Hepatocyte (in vitro differentiated cells): ENCODE measurements around the gene CNTNAP2. TPM values are rescaled to one million over a fixed set of nuclear protein-coding genes. Genes with fewer than 3 reads are reported as not detected.
"Not testable (repeated sequence)": the region's sequence is repeated elsewhere in the genome, so short reads cannot be mapped to it uniquely, and the experiment has no call there.

Source experiments
- DNase-seq: peaks from one replicate; pipeline ENCODE4 v3.0.0-alpha.2; 2016; ENCODE audit warnings: low spot score
- H2AFZ ChIP-seq: fragments of 200-600 bp; sonication (generic); 2 replicates; pipeline ENCODE4 v1.6.0; 2016; ENCODE audit warnings: antibody characterized with exemption, mild to moderate bottlenecking
- H3K27ac ChIP-seq: fragments of 200-600 bp; sonication (generic); 2 replicates; pipeline ENCODE4 v1.5.1; 2016; ENCODE audit warnings: mild to moderate bottlenecking
- H3K27me3 ChIP-seq: fragments of 200-600 bp; sonication (generic); 2 replicates; pipeline ENCODE4 v1.6.1; 2016
- H3K36me3 ChIP-seq: fragments of 200-600 bp; sonication (generic); replicated peaks from 2 replicates; pipeline ENCODE4 v1.5.1; 2016; ENCODE audit warnings: low read depth; ENCODE audit not compliant: insufficient read depth
- H3K4me1 ChIP-seq: fragments of 200-600 bp; sonication (generic); 2 replicates; pipeline ENCODE4 v1.5.1; 2016; ENCODE audit warnings: mild to moderate bottlenecking, moderate library complexity; ENCODE audit not compliant: insufficient read depth
- H3K4me2 ChIP-seq: fragments of 200-600 bp; sonication (generic); 2 replicates; pipeline ENCODE4 v1.6.0; 2016
- H3K4me3 ChIP-seq: fragments of 200-600 bp; sonication (generic); 2 replicates; pipeline ENCODE4 v1.5.1; 2016; ENCODE audit warnings: mild to moderate bottlenecking
- H3K79me2 ChIP-seq: fragments of 200-600 bp; sonication (generic); 2 replicates; pipeline ENCODE4 v1.6.0; 2017; ENCODE audit warnings: mild to moderate bottlenecking
- H3K9me2 ChIP-seq: fragments of 200-600 bp; sonication (generic); replicated peaks from 2 replicates; pipeline ENCODE4 v1.6.0; 2017; ENCODE audit warnings: mild to moderate bottlenecking; ENCODE audit not compliant: insufficient read depth
- H3K9me3 ChIP-seq: fragments of 200-600 bp; sonication (generic); 2 replicates; pipeline ENCODE4 v1.5.1; 2016; ENCODE audit warnings: low read depth, mild to moderate bottlenecking
- H4K20me1 ChIP-seq: fragments of 200-600 bp; sonication (generic); 2 replicates; pipeline ENCODE4 v1.6.0; 2016; ENCODE audit warnings: mild to moderate bottlenecking; ENCODE audit not compliant: insufficient read depth, poor library complexity, severe bottlenecking
- EZH2 ChIP-seq: fragments of 200-600 bp; sonication (generic); IDR thresholded peaks from 2 replicates; pipeline ENCODE4 v1.6.1; 2016; ENCODE audit warnings: antibody characterized with exemption, mild to moderate bottlenecking, borderline replicate concordance
- EZH2phosphoT487 ChIP-seq: fragments of 200-600 bp; sonication (generic); IDR thresholded peaks from one replicate; pipeline ENCODE4 v1.6.1; 2018; ENCODE audit warnings: antibody characterized with exemption, mild to moderate bottlenecking, low read depth, moderate library complexity; ENCODE audit not compliant: unreplicated experiment, severe bottlenecking
- WGBS: methylation state at CpG from one replicate; pipeline ENCODE4 v1.1.6; 2016; ENCODE audit warnings: low lambda C conversion rate; ENCODE audit errors: missing lambda C conversion rate; 5-methylcytosine and 5-hydroxymethylcytosine counted together
- polyA plus RNA-seq: library from polyadenylated mRNA; unstranded; fragments of >200 nt; fragmentation: Nextera tagmentation; extraction: Ambion mirVana; gene quantifications from 2 replicates; pipeline ENCODE4 v1.2.1, GENCODE V29; 2016
- total RNA-seq: library from RNA; depleted of rRNA; stranded (reverse); fragments of >200 nt; gene quantifications from 2 replicates; pipeline ENCODE4 v1.2.3, GENCODE V29; 2014
- TF ChIP-seq, protein P1 (sequence below): fragments of 200-600 bp; sonication (generic); IDR thresholded peaks from 2 replicates; pipeline ENCODE4 v1.5.1; 2016; ENCODE audit warnings: antibody characterized with exemption, mild to moderate bottlenecking; ENCODE audit not compliant: poor library complexity

The CNTNAP2 gene
- total and polyA plus RNA-seq, 2 experiments from 2014 or later, result 7.5 to 14.7 TPM

DNA sequence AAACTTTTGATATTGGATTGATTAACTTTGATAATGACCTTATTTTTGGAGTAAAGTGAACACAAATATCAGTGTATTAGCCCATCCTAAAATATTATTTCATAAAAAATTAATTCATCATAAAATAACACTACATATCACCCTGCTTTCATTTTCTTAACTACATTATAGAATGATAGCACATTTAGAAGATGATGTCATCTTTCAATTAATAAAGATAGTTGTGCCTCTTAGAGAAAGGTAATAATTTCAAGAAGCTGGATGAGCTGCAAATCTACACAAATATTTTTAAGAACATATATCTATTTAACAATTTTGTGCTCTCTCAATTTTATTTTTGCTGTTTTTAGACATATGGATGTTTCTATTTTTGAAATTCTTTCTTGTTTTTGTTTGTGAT, 126.1 kb downstream of the CNTNAP2 start:
- no peak overlapping the region for H2AFZ ChIP-seq
- H3K27me3 ChIP-seq, result peaks cover 8% of the 10 kb centered on the region
- H3K4me1 ChIP-seq, result no peaks in the 10 kb centered on the region
- H3K9me3 ChIP-seq, result no peaks in the 10 kb centered on the region
- no peak overlapping the region for H3K27ac ChIP-seq
- H4K20me1 ChIP-seq, result no peaks in the 10 kb centered on the region
- no peaks in the 10 kb centered on the region for H3K36me3 ChIP-seq
- H3K9me2 ChIP-seq, result no peaks in the 10 kb centered on the region
- no peak for DNase-seq
- no peak for TF ChIP-seq EZH2
- TF ChIP-seq, protein P1, sequence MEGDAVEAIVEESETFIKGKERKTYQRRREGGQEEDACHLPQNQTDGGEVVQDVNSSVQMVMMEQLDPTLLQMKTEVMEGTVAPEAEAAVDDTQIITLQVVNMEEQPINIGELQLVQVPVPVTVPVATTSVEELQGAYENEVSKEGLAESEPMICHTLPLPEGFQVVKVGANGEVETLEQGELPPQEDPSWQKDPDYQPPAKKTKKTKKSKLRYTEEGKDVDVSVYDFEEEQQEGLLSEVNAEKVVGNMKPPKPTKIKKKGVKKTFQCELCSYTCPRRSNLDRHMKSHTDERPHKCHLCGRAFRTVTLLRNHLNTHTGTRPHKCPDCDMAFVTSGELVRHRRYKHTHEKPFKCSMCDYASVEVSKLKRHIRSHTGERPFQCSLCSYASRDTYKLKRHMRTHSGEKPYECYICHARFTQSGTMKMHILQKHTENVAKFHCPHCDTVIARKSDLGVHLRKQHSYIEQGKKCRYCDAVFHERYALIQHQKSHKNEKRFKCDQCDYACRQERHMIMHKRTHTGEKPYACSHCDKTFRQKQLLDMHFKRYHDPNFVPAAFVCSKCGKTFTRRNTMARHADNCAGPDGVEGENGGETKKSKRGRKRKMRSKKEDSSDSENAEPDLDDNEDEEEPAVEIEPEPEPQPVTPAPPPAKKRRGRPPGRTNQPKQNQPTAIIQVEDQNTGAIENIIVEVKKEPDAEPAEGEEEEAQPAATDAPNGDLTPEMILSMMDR, result no peak
- no peak for TF ChIP-seq EZH2phosphoT487
- no peaks in the 10 kb centered on the region for H3K79me2 ChIP-seq
- no peak overlapping the region for H3K4me3 ChIP-seq
- H3K4me2 ChIP-seq, result no peak overlapping the region

DNA sequence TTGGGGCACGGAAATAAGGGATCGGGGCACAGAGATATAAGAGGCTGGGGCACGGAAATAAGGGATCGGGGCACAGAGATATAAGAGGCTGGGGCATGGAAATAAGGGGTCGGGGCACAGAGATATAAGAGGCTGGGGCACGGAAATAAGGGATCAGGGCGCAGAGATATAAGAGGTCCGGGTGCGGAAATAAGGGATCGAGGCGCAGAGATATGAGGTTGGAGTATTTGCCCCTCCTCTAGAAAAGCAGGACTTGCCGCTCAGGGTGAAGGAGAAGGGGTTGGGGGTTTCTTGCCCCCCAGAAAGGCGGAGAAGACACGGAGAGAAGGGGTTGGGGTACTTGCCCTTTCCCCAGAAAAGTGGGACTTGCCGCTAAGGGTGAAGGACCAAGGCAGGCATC, 131.4 kb downstream of the CNTNAP2 start:
- not testable (repeated sequence) for H3K36me3 ChIP-seq, H4K20me1 ChIP-seq, H3K9me2 ChIP-seq, H3K9me3 ChIP-seq, H3K27ac ChIP-seq, H3K4me3 ChIP-seq, H3K4me1 ChIP-seq, H2AFZ ChIP-seq, H3K79me2 ChIP-seq, DNase-seq
- peaks cover 25% of the 10 kb centered on the region for H3K27me3 ChIP-seq
- 7% methylated on average over 15 of the region's 15 CpGs for WGBS
- peak overlapping the region; percentile 72 for H3K4me2 ChIP-seq

DNA sequence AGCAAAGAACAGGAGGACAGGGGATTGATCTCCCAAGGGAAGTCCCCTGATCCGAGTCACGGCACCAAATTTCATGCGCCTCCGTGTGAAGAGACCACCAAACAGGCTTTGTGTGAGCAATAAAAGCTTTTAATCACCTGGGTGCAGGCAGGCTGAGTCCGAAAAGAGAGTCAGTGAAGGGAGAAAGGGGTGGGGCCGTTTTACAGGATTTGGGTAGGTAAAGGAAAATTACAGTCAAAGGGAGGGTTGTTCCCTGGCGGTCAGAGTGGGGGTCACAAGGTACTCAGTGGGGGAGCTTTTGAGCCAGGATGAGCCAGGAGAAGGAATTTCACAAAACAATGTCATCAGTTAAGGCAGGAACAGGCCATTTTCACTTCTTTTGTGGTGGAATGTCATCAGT, 132.1 kb downstream of the CNTNAP2 start:
- H2AFZ ChIP-seq, H3K9me2 ChIP-seq, H3K4me1 ChIP-seq, H4K20me1 ChIP-seq, DNase-seq, H3K9me3 ChIP-seq, H3K36me3 ChIP-seq, H3K4me3 ChIP-seq, H3K79me2 ChIP-seq, H3K27ac ChIP-seq: not testable (repeated sequence)
- WGBS, result 4% methylated on average over 7 of the region's 7 CpGs
- Histone ChIP-seq H3K4me2 (peak overlapping the region; percentile 72), H3K27me3 (peaks cover 25% of the 10 kb centered on the region)

DNA sequence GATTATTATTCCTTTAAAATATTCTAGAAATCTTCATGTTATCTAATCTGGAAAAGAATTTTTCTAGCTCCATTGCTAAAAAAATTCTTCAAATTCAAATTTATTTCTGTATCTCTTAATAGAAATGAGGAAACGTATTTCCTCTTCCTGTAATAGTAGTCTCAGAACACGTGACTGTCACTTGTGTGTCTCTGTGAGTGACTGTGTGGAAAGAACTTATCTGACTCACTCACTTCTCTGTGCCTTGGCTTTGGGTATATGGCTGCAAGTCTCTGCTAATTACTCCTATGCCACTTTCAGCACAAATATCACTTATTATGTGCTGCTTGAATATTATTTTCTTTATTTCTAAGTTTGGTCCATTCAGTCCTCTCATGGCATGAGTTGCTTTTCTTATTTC, 132.7 kb downstream of the CNTNAP2 start:
- Histone ChIP-seq H4K20me1 (no peaks in the 10 kb centered on the region), H3K27ac (no peak overlapping the region), H3K4me1 (no peaks in the 10 kb centered on the region), H3K36me3 (no peaks in the 10 kb centered on the region), H3K4me3 (no peak overlapping the region), H3K9me3 (no peaks in the 10 kb centered on the region), H2AFZ (no peak overlapping the region), H3K9me2 (no peaks in the 10 kb centered on the region), H3K4me2 (no peak overlapping the region), H3K27me3 (peaks cover 25% of the 10 kb centered on the region), H3K79me2 (no peaks in the 10 kb centered on the region)
- 64% methylated on average over 2 of the region's 2 CpGs for WGBS
- DNase-seq, result no peak
- TF ChIP-seq, protein P1, result no peak
- TF ChIP-seq EZH2phosphoT487 (no peak), EZH2 (no peak)

DNA sequence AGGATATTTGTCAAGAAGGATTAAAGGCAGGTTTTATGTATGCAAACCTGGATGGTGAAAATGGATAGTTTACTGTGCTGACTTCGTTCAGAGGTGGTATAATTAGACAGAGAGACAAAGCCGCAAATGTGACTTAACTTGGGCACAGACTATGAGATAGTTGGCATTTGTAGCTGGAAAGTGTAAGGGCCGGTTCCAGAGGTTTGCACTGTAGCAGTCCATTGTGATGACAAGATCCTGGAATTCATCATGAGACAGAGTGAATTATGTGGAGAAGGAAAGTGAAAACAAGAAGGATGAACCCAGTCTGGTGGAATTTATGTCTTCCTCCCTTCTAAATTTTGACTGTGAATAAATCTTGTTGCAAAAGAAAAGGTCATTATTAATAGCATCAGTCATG, 139.0 kb downstream of the CNTNAP2 start:
- H3K4me2 ChIP-seq, result no peak overlapping the region
- no peaks in the 10 kb centered on the region for H3K36me3 ChIP-seq
- H3K4me1 ChIP-seq, result no peaks in the 10 kb centered on the region
- 65% methylated on average over 3 of the region's 3 CpGs for WGBS
- H2AFZ ChIP-seq, result no peak overlapping the region
- H4K20me1 ChIP-seq, result no peaks in the 10 kb centered on the region
- no peaks in the 10 kb centered on the region for H3K79me2 ChIP-seq
- no peak overlapping the region for H3K27ac ChIP-seq
- no peaks in the 10 kb centered on the region for H3K9me3 ChIP-seq
- no peak for TF ChIP-seq EZH2phosphoT487
- TF ChIP-seq, protein P1, result no peak
- TF ChIP-seq EZH2, result no peak
- H3K9me2 ChIP-seq, result no peaks in the 10 kb centered on the region
- H3K27me3 ChIP-seq, result no peaks in the 10 kb centered on the region
- H3K4me3 ChIP-seq, result no peak overlapping the region
- DNase-seq, result no peak
